H54 (cell line): ENCODE results near the gene ALOX15.
"Not testable (repeated sequence)": the region's sequence is repeated elsewhere in the genome, so short reads cannot be mapped to it uniquely, and the experiment has no call there.

Source experiments
- DNase-seq: peaks from one replicate; pipeline ENCODE4 v3.0.0; 2011; ENCODE audit warnings: low spot score, mixed read lengths; ENCODE audit not compliant: insufficient read length
- FAIRE-seq: peaks from 3 replicates; lab custom pipeline; 2011; peaks lifted over from hg19 to GRCh38; lab: Jason Lieb, UNC
- POLR2A ChIP-seq: IDR thresholded peaks from 2 replicates; pipeline ENCODE4 v1.6.1; 2011; ENCODE audit warnings: low read depth, mild to moderate bottlenecking, low read length

Gene ALOX15

GRCh38 chr17:4667166-4667565, 25.7 kb upstream of the ALOX15 start:
- no peak for FAIRE-seq
- no peak for TF ChIP-seq POLR2A
- DNase-seq: no peak

- TF ChIP-seq POLR2A: no peak
- DNase-seq: no peak
- no peak for FAIRE-seq
Measured at GRCh38 chr17:4666296-4666695, 24.8 kb upstream of the ALOX15 start.

DNA sequence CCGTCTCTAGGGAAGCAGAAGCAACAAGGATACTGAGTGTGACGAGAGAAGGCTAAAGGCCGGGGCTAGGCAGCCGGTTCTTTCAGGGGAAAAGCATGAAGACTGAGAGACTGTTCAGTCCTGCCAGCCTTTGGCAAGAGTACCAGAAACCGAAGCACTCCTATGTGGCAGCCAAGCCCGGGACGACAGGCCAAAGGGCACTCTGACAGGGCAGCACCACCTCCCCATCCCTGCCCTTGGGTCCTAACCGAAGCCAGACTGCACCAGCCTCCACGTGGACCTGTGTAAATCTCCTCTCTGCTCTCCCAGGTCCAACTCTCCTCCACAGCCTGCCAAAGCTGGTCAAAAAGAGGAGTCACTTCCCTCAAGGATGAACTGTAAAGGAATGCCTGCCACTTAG, 23.5 kb upstream of the ALOX15 start:
- FAIRE-seq (no peak), DNase-seq (no peak)
- no peak for TF ChIP-seq POLR2A

DNA sequence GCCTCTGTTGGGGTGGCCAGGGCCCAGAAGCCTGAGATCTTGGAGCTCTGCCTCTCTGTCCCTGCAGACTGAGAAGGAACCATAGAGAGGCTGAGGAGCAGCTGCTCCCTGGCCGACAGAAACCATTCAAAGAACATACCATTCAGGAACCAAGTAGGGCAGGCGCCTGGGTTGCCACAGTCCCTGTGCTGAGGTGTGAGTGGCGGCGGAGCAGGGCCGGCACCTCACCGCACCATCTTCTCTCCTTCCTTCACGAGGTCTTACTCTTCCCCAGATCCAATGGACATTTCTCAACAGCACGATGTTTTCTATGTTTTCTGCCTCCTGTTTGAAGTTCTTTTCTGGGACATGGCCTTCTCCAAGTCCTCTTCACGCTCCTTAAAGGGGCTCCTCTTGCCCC, 22.8 kb upstream of the ALOX15 start:
- no peak for FAIRE-seq
- TF ChIP-seq POLR2A: no peak
- no peak for DNase-seq

- TF ChIP-seq POLR2A: no peak
- FAIRE-seq (no peak), DNase-seq (no peak)
Measured at GRCh38 chr17:4663711-4664110, 22.2 kb upstream of the ALOX15 start.

- TF ChIP-seq POLR2A: no peak
- FAIRE-seq (no peak), DNase-seq (peak; percentile 49)
Measured at GRCh38 chr17:4658478-4659305, 17.2 kb upstream of the ALOX15 start.

DNA sequence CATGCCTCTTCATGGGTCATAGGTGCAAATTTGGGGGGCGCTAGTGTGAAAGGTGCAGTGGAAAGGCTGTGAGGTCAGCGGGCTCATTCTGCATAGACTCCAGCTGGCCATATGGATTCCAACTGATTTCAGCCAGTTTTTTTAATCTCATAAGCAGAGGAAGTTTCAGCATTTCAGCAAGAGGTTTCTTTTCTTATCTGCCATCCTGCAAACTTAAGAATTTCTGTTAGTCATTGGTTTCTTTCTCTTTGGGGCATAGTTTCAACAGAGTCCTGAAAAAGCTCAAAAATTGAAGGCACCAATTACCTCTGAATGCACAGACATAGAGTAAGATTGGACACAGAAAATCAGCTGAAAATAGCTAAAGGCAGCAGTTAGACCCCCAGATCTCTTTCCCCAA, 16.2 kb upstream of the ALOX15 start:
- no peak for TF ChIP-seq POLR2A
- no peak for FAIRE-seq
- DNase-seq: no peak

DNA sequence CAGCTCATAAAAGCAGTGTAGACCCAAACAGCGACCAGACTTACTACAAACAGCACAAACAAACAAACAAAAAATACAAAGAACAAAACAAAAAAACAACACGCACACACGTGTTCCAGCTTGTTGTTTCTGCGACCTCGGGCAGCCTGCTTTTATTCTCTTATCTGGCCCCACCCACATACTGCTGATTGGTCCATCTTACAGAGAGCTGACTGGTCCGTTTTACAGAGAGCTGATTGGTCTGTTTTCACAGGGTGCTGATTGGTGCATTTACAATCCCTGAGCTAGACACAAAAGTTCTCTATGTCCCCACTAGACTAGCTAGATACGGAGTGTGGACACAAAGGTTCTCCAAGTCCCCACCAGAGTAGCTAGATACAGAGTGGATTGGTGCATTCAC, 14.5 kb upstream of the ALOX15 start:
- DNase-seq: not testable (repeated sequence)

GRCh38 chr17:4652997-4653396, 11.5 kb upstream of the ALOX15 start:
- DNase-seq: no peak
- no peak for FAIRE-seq
- no peak for TF ChIP-seq POLR2A

More for the DNA sequence above, 14.5 kb upstream of the ALOX15 start:
- not testable (repeated sequence) for FAIRE-seq

GRCh38 chr17:4648741-4649140, 7.3 kb upstream of the ALOX15 start:
- no peak for FAIRE-seq
- no peak for DNase-seq
- TF ChIP-seq POLR2A: no peak

- no peak for DNase-seq
- no peak for FAIRE-seq
- no peak for TF ChIP-seq POLR2A
Measured at GRCh38 chr17:4645642-4646041, 4.2 kb upstream of the ALOX15 start.

DNA sequence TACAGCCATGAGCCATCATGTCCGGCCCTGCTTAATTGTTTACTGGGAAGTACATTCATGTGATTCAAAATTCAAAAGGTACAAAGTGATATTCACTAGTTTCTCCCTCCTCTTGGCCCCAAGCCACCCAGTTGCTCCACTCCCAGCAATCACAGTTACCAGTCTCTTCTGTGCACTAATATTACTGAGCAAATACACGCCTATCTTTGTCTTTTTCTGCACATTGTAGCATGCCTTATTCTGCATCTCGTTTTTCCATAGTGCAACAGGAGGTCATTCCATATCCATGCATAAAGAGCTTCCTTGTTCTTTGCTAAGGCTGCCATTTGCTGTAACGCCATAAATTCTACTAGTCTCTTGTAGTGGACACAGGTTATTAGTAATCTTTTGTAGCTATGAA, 2.2 kb upstream of the ALOX15 start:
- TF ChIP-seq POLR2A: no peak
- no peak for FAIRE-seq
- DNase-seq: no peak

GRCh38 chr17:4642286-4642685, 808 bp upstream of the ALOX15 start:
- DNase-seq (no peak), FAIRE-seq (no peak)
- no peak for TF ChIP-seq POLR2A

- DNase-seq, FAIRE-seq: not testable (repeated sequence)
Measured at GRCh38 chr17:4640569-4641188, 799 bp downstream of the ALOX15 start.

DNA sequence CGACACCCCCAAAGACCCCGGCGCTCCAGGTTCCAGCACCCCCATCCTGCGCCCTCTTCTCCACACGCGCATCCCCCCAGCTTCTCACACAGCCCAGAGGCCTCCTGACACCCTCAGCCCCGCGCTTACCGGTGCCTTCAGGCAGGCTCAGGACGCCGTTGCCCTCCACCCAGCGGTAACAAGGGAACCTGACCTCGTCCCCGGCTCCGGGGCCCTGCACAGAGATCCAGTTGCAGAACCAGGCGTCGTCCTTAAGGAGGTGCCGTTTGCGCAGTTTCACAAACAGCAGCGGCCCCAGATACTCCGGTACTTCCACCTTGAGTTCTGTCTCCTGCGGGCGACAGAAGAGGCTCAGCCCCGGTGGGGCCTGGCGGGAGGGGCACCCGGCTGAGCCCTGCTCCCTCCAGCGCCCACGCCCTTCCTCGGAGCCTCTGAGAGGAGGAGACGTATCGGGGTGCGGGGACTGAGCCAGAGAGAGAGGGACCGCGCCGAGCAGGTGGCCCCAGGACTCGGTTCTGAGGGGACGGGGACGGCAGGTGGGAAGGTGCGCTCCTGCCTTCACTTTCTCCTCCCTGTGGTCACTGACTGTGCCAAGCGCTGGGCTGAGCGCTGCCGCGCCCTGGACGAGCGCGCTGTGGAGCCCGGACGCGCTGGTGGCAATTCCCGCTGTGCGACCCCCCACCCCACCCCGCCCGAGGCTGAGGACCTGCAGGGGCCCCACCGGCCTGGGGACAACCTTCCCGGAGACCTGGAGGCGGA, 2.0 kb downstream of the ALOX15 start:
- not testable (repeated sequence) for DNase-seq

GRCh38 chr17:4638766-4639165, 2.7 kb downstream of the ALOX15 start:
- not testable (repeated sequence) for DNase-seq, FAIRE-seq

More for the DNA sequence above, 2.0 kb downstream of the ALOX15 start:
- FAIRE-seq: not testable (repeated sequence)
